Loucy (cell line): ENCODE data around the gene RFX6.

Experiments
- CTCF ChIP-seq: fragments of 200-600 bp; sonication (generic); conservative IDR thresholded peaks from 2 replicates; pipeline ENCODE4 v1.5.1; 2014; ENCODE audit warnings: mild to moderate bottlenecking, antibody characterized with exemption, low read length
- EZH2phosphoT487 ChIP-seq: fragments of 200-600 bp; IDR thresholded peaks from 2 replicates; pipeline ENCODE4 v1.6.1; 2018; ENCODE audit warnings: antibody characterized with exemption, mild to moderate bottlenecking, moderate library complexity, borderline replicate concordance

DNA sequence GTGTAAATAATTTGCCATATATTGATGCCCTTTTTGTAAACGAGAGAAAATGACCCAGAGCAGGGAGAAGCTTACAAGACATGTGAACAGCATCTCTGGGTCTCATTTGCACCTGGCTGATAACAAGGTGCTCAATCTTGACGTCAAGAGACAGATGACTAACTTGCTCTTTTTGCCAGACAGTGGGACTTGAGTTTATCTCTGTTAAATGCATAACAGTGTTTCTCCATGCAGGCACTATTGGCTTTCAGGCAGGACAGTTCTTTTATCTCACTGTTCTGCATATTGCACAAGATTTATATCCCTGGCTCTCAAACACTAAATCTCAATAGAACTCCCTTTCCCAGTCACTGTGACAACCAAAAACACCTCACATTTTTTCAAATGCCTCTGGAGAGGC lies 56.4 kb downstream of the RFX6 start:
- TF ChIP-seq CTCF (no peak), EZH2phosphoT487 (no peak)
